Activated CD4-positive, alpha-beta memory T cell treated with anti-CD3 and anti-CD28 coated beads for 36 hours (primary cell): Measurements from ENCODE around the gene CCDC47. TPM values are rescaled to one million over a fixed set of nuclear protein-coding genes. Genes with fewer than 3 reads are reported as not detected.
A peak's percentile ranks its signal among the peaks of the same experiment; 100 is the strongest.

Experiments
- CTCF ChIA-PET: fragments of 350-600 bp; sonication (Branson Sonifier 250); formaldehyde crosslinking; loops from one replicate; lab custom pipeline; 2021; ENCODE audit warnings: antibody characterized with exemption, inconsistent platforms; lab: Charles Lee
- POLR2A ChIA-PET: fragments of 350-600 bp; sonication (Branson Sonifier 250); formaldehyde crosslinking; loops from one replicate; lab custom pipeline; 2021; ENCODE audit warnings: antibody characterized with exemption; lab: Charles Lee
- DNase-seq: peaks from one replicate; pipeline ENCODE4 v3.0.0-alpha.2; 2020
- H3K27ac Mint-ChIP-seq: one replicate; pipeline ENCODE4 v1.8.0; 2021; ENCODE audit warnings: mixed read lengths
- H3K27me3 Mint-ChIP-seq: one replicate; pipeline ENCODE4 v1.8.0; 2021; ENCODE audit warnings: mixed read lengths
- H3K36me3 Mint-ChIP-seq: one replicate; pipeline ENCODE4 v1.8.0; 2021; ENCODE audit warnings: mixed read lengths
- H3K4me1 Mint-ChIP-seq: one replicate; pipeline ENCODE4 v1.8.0; 2021; ENCODE audit warnings: low read depth, mixed read lengths
- H3K4me3 Mint-ChIP-seq: one replicate; pipeline ENCODE4 v1.8.0; 2021; ENCODE audit warnings: mild to moderate bottlenecking, mixed read lengths
- H3K9me3 Mint-ChIP-seq: one replicate; pipeline ENCODE4 v1.8.0; 2021; ENCODE audit warnings: mixed read lengths
- intact Hi-C: fragments of 100-400 bp; cut with micrococcal nuclease; formaldehyde crosslinking; loops from one replicate; pipeline ENCODE4 v1.15.1; 2023
- total RNA-seq, 2 experiments: library from RNA; stranded (reverse); gene quantifications; one replicate each; pipeline ENCODE4 v1.2.3, GENCODE V29; 2021

CCDC47 gene, protein sequence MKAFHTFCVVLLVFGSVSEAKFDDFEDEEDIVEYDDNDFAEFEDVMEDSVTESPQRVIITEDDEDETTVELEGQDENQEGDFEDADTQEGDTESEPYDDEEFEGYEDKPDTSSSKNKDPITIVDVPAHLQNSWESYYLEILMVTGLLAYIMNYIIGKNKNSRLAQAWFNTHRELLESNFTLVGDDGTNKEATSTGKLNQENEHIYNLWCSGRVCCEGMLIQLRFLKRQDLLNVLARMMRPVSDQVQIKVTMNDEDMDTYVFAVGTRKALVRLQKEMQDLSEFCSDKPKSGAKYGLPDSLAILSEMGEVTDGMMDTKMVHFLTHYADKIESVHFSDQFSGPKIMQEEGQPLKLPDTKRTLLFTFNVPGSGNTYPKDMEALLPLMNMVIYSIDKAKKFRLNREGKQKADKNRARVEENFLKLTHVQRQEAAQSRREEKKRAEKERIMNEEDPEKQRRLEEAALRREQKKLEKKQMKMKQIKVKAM
- total RNA-seq, result 10 to 100 TPM; 57.6 to 60.5 TPM

- ChIA-PET POLR2A (interaction anchor here (0.6 to 4.1 kb wide), 17 partner anchors 9 to 732 kb away, joined by 3 to 34 read pairs (median 8); partner anchors contain the start of genes FTSJ3, LIMD2, MAP3K3 and PSMC5), CTCF (interaction anchor here (0.7 to 2.4 kb wide), 10 partner anchors 9 to 152 kb away, joined by 3 to 7 read pairs (median 3); partner anchors contain the start of genes LIMD2, MAP3K3 and STRADA)
- H3K27me3 Mint-ChIP-seq, result no peaks in the 10 kb centered on the region
- peaks cover 48% of the 10 kb centered on the region for H3K4me1 Mint-ChIP-seq
- intact Hi-C loops, result loop anchor here (1.0 to 10.0 kb wide), 8 partner anchors 32 to 731 kb away; partner anchors contain the start of genes CEP95, DCAF7, DDX5 and FTSJ3
- H3K36me3 Mint-ChIP-seq, result peaks cover 22% of the 10 kb centered on the region
- H3K27ac Mint-ChIP-seq, result peak within 1 kb of the TSS; percentile 100
- DNase-seq, result peak; percentile 99
- peak within 1 kb of the TSS; percentile 95 for H3K4me3 Mint-ChIP-seq
- H3K9me3 Mint-ChIP-seq, result no peaks in the 10 kb centered on the region
Observed at GRCh38 chr17:63773272-63774140, at the start of gene CCDC47. Gene CCDC47, minus strand, starts transcription at chr17:63773597. Its CDS starts 7,422 bp downstream, at chr17:63766175.

DNA sequence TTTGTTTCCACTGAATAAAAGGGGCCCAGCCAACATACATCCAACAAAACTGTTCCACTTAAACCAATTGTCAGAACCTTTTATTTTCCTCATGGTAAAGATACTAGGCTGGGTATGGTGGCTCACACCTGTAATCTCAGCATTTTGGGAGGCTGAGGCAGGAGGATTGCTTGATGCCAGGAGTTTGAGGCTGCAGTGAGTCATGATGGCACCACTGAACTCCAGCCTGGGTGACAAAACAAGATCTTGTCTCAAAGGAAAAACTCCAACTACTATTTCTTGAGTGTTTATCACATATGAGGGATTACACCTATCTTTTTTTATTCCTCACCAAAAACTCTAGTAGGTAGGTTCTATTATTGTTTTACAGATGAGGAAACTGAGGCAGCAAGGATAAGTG, 49.1 kb upstream of the CCDC47 start:
- CTCF ChIA-PET, result interaction anchor here (1.5 kb wide), 1 partner anchor 12 kb away, joined by 4 read pairs; no protein-coding TSS in a partner anchor
- H3K4me1 Mint-ChIP-seq, result peaks cover 39% of the 10 kb centered on the region
- H3K9me3 Mint-ChIP-seq, result no peaks in the 10 kb centered on the region
- H3K27me3 Mint-ChIP-seq, result no peaks in the 10 kb centered on the region
- POLR2A ChIA-PET, result no interaction called here
- peak overlapping the region; percentile 42 for H3K27ac Mint-ChIP-seq
- no peak overlapping the region for H3K4me3 Mint-ChIP-seq
- intact Hi-C loops, result no loop called here
- peaks cover 68% of the 10 kb centered on the region for H3K36me3 Mint-ChIP-seq
- DNase-seq, result no peak

DNA sequence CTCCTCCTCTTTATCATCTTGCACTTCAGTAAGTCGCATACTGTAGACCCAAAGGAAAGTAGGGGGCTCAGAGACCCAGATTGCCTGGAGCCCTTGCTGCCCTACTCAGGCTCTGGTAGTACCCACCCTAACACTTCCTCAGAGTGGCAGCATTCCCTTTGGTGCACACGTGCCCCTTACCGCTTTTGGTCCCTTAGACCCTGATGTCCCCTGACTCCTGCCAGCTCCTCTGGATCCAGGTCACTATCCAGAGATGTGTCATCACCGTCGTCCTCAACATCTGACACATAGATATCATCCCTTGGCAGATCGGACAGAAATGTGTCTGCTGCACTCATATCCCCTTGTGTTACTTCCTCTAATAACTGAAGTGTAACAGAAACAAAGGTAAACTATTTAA, 48.4 kb upstream of the CCDC47 start:
- intact Hi-C loops, result no loop called here
- Mint-ChIP-seq H3K36me3 (peaks cover 70% of the 10 kb centered on the region), H3K4me1 (peaks cover 39% of the 10 kb centered on the region), H3K4me3 (no peak overlapping the region), H3K9me3 (no peaks in the 10 kb centered on the region), H3K27ac (peak overlapping the region; percentile 71), H3K27me3 (no peaks in the 10 kb centered on the region)
- DNase-seq, result no peak
- ChIA-PET CTCF (interaction anchor here (1.5 kb wide), 1 partner anchor 12 kb away, joined by 4 read pairs; no protein-coding TSS in a partner anchor), POLR2A (interaction anchor here (0.8 kb wide), 1 partner anchor 13 kb away, joined by 3 read pairs; no protein-coding TSS in a partner anchor)

GRCh38 chr17:63820963-63821561, 47.7 kb upstream of the CCDC47 start:
- intact Hi-C loops, result no loop called here
- ChIA-PET POLR2A (interaction anchor here (0.8 kb wide), 1 partner anchor 14 kb away, joined by 3 read pairs; no protein-coding TSS in a partner anchor), CTCF (interaction anchor here (1.5 kb wide), 1 partner anchor 13 kb away, joined by 4 read pairs; no protein-coding TSS in a partner anchor)
- no peaks in the 10 kb centered on the region for H3K27me3 Mint-ChIP-seq
- peaks cover 35% of the 10 kb centered on the region for H3K4me1 Mint-ChIP-seq
- peak overlapping the region; percentile 71 for H3K27ac Mint-ChIP-seq
- no peaks in the 10 kb centered on the region for H3K9me3 Mint-ChIP-seq
- H3K36me3 Mint-ChIP-seq, result peaks cover 65% of the 10 kb centered on the region
- no peak for DNase-seq
- peak overlapping the region; percentile 1 for H3K4me3 Mint-ChIP-seq

DNA sequence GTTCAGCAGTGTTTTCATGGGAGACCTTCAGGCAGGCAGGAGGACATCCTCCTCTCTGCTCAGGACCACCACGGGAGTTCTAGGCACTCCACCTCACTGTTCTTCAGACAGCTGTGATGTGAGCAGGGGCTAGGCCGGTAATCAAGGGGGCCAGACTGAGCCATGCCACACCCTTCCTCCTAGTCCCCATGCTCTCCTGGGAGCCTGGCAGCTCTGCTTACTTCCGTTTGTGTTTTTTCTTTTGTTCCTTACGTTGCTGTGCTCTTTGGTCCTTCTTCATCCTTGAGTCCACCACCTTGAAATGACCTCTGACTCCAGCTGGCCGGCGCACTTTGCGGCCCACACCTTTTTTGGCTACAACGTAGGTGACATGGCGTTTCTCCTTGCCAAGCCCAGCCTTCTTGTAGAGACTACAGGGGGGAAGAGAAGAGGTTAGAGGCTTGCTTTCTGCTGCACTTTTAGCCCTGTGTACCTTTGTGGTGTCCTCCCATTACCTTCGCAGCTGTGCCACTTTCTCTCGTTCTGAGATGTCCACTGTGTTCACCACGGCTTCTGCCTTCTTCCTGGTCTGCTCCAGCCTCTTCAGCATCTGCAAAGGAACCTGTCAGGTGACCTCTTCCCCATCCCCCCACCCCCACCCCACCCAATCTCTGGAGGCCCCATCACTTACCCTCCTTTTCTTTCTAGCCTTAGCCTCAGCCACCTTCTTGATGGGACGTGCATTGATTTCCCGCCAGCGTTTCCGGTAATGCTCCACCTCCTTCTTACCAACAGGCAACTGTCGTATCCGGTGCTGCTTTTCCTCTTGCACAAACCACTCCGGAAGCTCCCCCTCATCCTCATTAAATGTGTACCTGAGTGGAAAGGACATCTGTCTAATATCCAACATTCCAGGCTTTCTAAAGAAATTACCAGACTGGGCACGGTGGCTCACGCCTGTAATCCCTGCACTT, 46.5 kb upstream of the CCDC47 start:
- Mint-ChIP-seq H3K4me1 (peaks cover 25% of the 10 kb centered on the region), H3K27me3 (no peaks in the 10 kb centered on the region), H3K36me3 (peaks cover 63% of the 10 kb centered on the region), H3K4me3 (peak overlapping the region; percentile 42), H3K9me3 (no peaks in the 10 kb centered on the region), H3K27ac (peak overlapping the region; percentile 71)
- peak; percentile 49 for DNase-seq
- ChIA-PET CTCF (interaction anchor here (1.0 kb wide), 1 partner anchor 29 kb away, joined by 3 read pairs; no protein-coding TSS in a partner anchor), POLR2A (interaction anchor here (0.6 to 1.7 kb wide), 2 partner anchors 9 to 10 kb away, joined by 3 to 4 read pairs; no protein-coding TSS in a partner anchor)
- intact Hi-C loops, result no loop called here

- Mint-ChIP-seq H3K4me3 (no peak overlapping the region), H3K9me3 (no peaks in the 10 kb centered on the region), H3K27me3 (no peaks in the 10 kb centered on the region), H3K27ac (peak overlapping the region; percentile 71), H3K4me1 (peaks cover 19% of the 10 kb centered on the region), H3K36me3 (peaks cover 59% of the 10 kb centered on the region)
- intact Hi-C loops, result no loop called here
- DNase-seq, result no peak
- ChIA-PET POLR2A (interaction anchor here (0.6 to 1.7 kb wide), 2 partner anchors 9 kb away, joined by 3 to 4 read pairs; no protein-coding TSS in a partner anchor), CTCF (interaction anchor here (1.1 kb wide), 1 partner anchor 121 kb away, joined by 3 read pairs; no protein-coding TSS in a partner anchor)
Observed at GRCh38 chr17:63819131-63819530, 45.7 kb upstream of the CCDC47 start.

DNA sequence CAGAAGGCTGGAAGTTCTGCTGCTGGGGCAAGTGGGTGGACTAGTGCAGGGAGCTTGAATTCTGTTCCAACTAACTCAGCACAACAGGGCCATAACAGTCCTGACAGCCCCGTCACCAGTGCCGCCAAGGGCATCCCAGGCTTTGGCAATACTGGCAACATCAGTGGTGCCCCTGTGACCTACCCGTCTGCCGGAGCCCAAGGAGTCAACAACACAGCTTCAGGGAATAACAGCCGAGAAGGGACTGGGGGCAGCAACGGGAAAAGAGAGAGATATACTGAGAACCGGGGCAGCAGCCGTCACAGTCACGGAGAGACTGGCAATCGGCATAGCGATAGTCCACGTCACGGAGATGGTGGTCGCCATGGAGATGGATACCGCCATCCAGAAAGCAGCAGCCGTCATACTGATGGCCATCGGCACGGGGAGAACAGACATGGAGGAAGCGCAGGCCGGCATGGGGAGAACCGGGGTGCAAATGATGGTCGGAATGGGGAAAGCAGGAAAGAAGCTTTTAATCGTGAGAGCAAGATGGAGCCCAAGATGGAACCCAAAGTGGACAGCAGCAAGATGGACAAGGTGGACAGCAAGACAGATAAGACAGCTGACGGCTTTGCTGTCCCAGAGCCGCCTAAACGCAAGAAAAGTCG, 44.5 kb upstream of the CCDC47 start:
- DNase-seq, result no peak
- Mint-ChIP-seq H3K27ac (peak overlapping the region; percentile 2), H3K27me3 (no peaks in the 10 kb centered on the region), H3K4me1 (peaks cover 9% of the 10 kb centered on the region), H3K9me3 (no peaks in the 10 kb centered on the region), H3K36me3 (peaks cover 58% of the 10 kb centered on the region), H3K4me3 (no peak overlapping the region)
- intact Hi-C loops, result no loop called here
- POLR2A ChIA-PET, result interaction anchor here (1.2 to 1.7 kb wide), 2 partner anchors 11 to 18 kb away, joined by 3 to 4 read pairs; no protein-coding TSS in a partner anchor
- CTCF ChIA-PET, result interaction anchor here (1.1 kb wide), 1 partner anchor 120 kb away, joined by 3 read pairs; no protein-coding TSS in a partner anchor

- DNase-seq, result no peak
- ChIA-PET CTCF (no interaction called here), POLR2A (interaction anchor here (1.2 kb wide), 1 partner anchor 17 kb away, joined by 3 read pairs; no protein-coding TSS in a partner anchor)
- Mint-ChIP-seq H3K27ac (no peak overlapping the region), H3K9me3 (no peaks in the 10 kb centered on the region), H3K36me3 (peaks cover 58% of the 10 kb centered on the region), H3K27me3 (no peaks in the 10 kb centered on the region), H3K4me3 (no peak overlapping the region), H3K4me1 (peaks cover under 1% of the 10 kb centered on the region)
- intact Hi-C loops, result no loop called here
Observed at GRCh38 chr17:63816669-63817068, 43.3 kb upstream of the CCDC47 start.

DNA sequence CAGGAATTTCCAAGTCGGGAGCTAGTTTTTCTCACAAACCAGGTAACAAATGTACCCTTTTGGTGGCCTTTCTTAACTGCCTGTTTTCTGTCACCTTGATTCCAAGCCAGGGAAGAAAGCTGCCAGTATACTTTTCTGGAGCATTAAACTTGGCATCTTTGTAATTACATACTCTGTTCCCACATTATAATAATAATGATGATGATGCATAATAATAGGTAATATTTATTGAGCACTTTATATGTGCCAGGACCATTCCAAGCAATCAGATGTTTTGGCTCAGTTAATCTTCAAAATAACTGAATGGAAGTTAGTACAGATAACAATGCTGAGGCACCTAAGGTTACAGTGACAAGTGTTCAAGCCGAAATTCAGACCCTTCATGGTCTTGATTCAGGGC, 42.7 kb upstream of the CCDC47 start:
- intact Hi-C loops, result no loop called here
- ChIA-PET POLR2A (no interaction called here), CTCF (no interaction called here)
- Mint-ChIP-seq H3K9me3 (no peaks in the 10 kb centered on the region), H3K4me1 (no peaks in the 10 kb centered on the region), H3K36me3 (peaks cover 60% of the 10 kb centered on the region), H3K4me3 (no peak overlapping the region), H3K27me3 (no peaks in the 10 kb centered on the region), H3K27ac (no peak overlapping the region)
- no peak for DNase-seq

DNA sequence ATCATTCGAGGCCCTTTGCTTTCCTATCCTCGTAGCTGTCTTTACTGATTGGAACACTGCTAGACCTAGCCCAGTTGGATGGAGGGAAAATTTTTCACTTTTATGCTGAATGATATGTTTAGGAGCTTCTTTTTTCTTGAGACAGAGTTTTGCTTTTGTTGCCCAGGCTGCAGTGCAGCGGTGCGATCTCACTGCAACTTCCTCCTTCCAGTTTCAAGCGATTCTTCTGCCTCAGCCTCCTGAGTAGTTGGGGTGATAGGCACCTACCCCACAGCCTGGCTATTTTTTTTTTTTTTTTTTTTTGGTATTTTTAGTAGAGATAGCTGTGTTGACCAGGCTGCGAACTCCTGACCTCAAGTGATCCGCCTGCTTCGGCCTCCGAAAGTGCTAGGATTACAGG, 36.6 kb upstream of the CCDC47 start:
- H3K4me1 Mint-ChIP-seq, result peaks cover 8% of the 10 kb centered on the region
- no peak for DNase-seq
- no peaks in the 10 kb centered on the region for H3K9me3 Mint-ChIP-seq
- no peak overlapping the region for H3K4me3 Mint-ChIP-seq
- CTCF ChIA-PET, result interaction anchor here (1.0 to 1.3 kb wide), 2 partner anchors 24 to 25 kb away, joined by 3 read pairs; no protein-coding TSS in a partner anchor
- intact Hi-C loops, result no loop called here
- H3K36me3 Mint-ChIP-seq, result peaks cover 71% of the 10 kb centered on the region
- H3K27ac Mint-ChIP-seq, result no peak overlapping the region
- POLR2A ChIA-PET, result interaction anchor here (0.6 kb wide), 2 partner anchors 9 to 1190 kb away, joined by 3 read pairs; no protein-coding TSS in a partner anchor
- H3K27me3 Mint-ChIP-seq, result no peaks in the 10 kb centered on the region
